ENCODE measurements around the gene RFX2.

RFX2 gene

GRCh38 chr19:5951338-5951861 is 158.9 kb downstream of the RFX2 start:
- DNase-seq: peak; percentile 90

GRCh38 chr19:5950741-5951140 is 159.6 kb downstream of the RFX2 start:
- DNase-seq: peak; percentile 25

- peak; percentile 95 for DNase-seq
Measured at GRCh38 chr19:5949792-5950305, 160.5 kb downstream of the RFX2 start.

GRCh38 chr19:5948752-5949564 is 161.3 kb downstream of the RFX2 start:
- DNase-seq: peak; percentile 76

GRCh38 chr19:5947435-5947834 is 162.9 kb downstream of the RFX2 start:
- peak; percentile 11 for DNase-seq

GRCh38 chr19:5943623-5944022 is 166.7 kb downstream of the RFX2 start:
- no peak for DNase-seq
